GM23338 (cell line): Measurements from ENCODE around the gene MARCHF2. TPM values are rescaled to one million over a fixed set of nuclear protein-coding genes. Genes with fewer than 3 reads are reported as not detected.
"Not testable (repeated sequence)": the region's sequence is repeated elsewhere in the genome, so short reads cannot be mapped to it uniquely, and the experiment has no call there.

ENCODE experiments used
- ATAC-seq: fragments of 200-7000 bp; cut with Tn5 transposase; 3 replicates; pipeline ENCODE4 v1.9.1; 2020
- DNase-seq: peaks from one replicate; pipeline ENCODE4 v3.0.0-alpha.2; 2015; ENCODE audit warnings: low spot score
- H2AFZ ChIP-seq: fragments of 200-600 bp; sonication (generic); 2 replicates; pipeline ENCODE4 v1.8.0; 2016; ENCODE audit warnings: antibody characterized with exemption, mild to moderate bottlenecking, moderate library complexity
- H3F3A ChIP-seq: fragments of 200-600 bp; sonication (generic); replicated peaks from 2 replicates; pipeline ENCODE4 v1.8.0; 2017; ENCODE audit warnings: antibody characterized with exemption, mixed run types, low read depth
- H3K27ac ChIP-seq: fragments of 200-600 bp; sonication (generic); 2 replicates; pipeline ENCODE4 v1.6.1; 2016; ENCODE audit warnings: low read depth
- H3K27me3 ChIP-seq: fragments of 200-600 bp; sonication (generic); 2 replicates; pipeline ENCODE4 v1.8.0; 2016; ENCODE audit warnings: mild to moderate bottlenecking, mixed run types, moderate library complexity; ENCODE audit not compliant: insufficient read depth
- H3K36me3 ChIP-seq: fragments of 200-600 bp; sonication (generic); 2 replicates; pipeline ENCODE4 v1.8.0; 2016; ENCODE audit warnings: mild to moderate bottlenecking; ENCODE audit not compliant: insufficient read depth
- H3K4me1 ChIP-seq: fragments of 200-600 bp; sonication (generic); 2 replicates; pipeline ENCODE4 v1.8.0; 2016; ENCODE audit warnings: mild to moderate bottlenecking, moderate library complexity; ENCODE audit not compliant: insufficient read depth
- H3K4me2 ChIP-seq: fragments of 200-600 bp; sonication (generic); 2 replicates; pipeline ENCODE4 v1.7.1; 2017; ENCODE audit warnings: mixed run types
- H3K4me3 ChIP-seq: fragments of 200-600 bp; sonication (generic); 2 replicates; pipeline ENCODE4 v1.6.1; 2016; ENCODE audit warnings: mixed run types
- H3K79me2 ChIP-seq: fragments of 200-600 bp; sonication (generic); replicated peaks from 2 replicates; pipeline ENCODE4 v1.8.0; 2017; ENCODE audit warnings: mild to moderate bottlenecking; ENCODE audit not compliant: insufficient read depth
- H3K9me2 ChIP-seq: fragments of 200-600 bp; sonication (generic); 2 replicates; pipeline ENCODE4 v1.8.0; 2017; ENCODE audit not compliant: insufficient read depth
- H4K20me1 ChIP-seq: fragments of 200-600 bp; sonication (generic); replicated peaks from 2 replicates; pipeline ENCODE4 v1.8.0; 2017; ENCODE audit warnings: mild to moderate bottlenecking; ENCODE audit not compliant: insufficient read depth
- H3K27ac Mint-ChIP-seq: 2 replicates; pipeline ENCODE4 v1.8.0; 2020; ENCODE audit warnings: inconsistent platforms, mild to moderate bottlenecking, moderate library complexity, mixed read lengths
- H3K27me3 Mint-ChIP-seq: 3 replicates; pipeline ENCODE4 v1.8.0; 2022; ENCODE audit warnings: low read depth, mild to moderate bottlenecking, moderate library complexity, mixed read lengths, inconsistent platforms; ENCODE audit not compliant: insufficient read depth, poor library complexity
- H3K36me3 Mint-ChIP-seq: 3 replicates; pipeline ENCODE4 v1.8.0; 2021; ENCODE audit warnings: low read depth, mild to moderate bottlenecking, inconsistent platforms, moderate library complexity, mixed read lengths
- H3K4me1 Mint-ChIP-seq: 3 replicates; pipeline ENCODE4 v1.8.0; 2020; ENCODE audit warnings: mild to moderate bottlenecking, inconsistent platforms, mixed read lengths
- H3K4me3 Mint-ChIP-seq: 3 replicates; pipeline ENCODE4 v1.8.0; 2021; ENCODE audit warnings: moderate library complexity, mild to moderate bottlenecking, inconsistent platforms, mixed read lengths
- H3K9me3 Mint-ChIP-seq: 3 replicates; pipeline ENCODE4 v1.8.0; 2020; ENCODE audit warnings: moderate library complexity, mild to moderate bottlenecking, inconsistent platforms, mixed read lengths
- CREB1 ChIP-seq: fragments of 250-450 bp; sonication (Bioruptor Pico); IDR thresholded peaks from 2 replicates; pipeline ENCODE4 v1.5.0; 2020; ENCODE audit warnings: low read depth, mild to moderate bottlenecking, moderate library complexity
- EZH2 ChIP-seq: fragments of 200-600 bp; sonication (generic); IDR thresholded peaks from one replicate; pipeline ENCODE4 v1.8.0; 2017; ENCODE audit warnings: antibody characterized with exemption, mild to moderate bottlenecking, low read depth; ENCODE audit not compliant: unreplicated experiment
- JUNB ChIP-seq: IDR thresholded peaks from one replicate; pipeline ENCODE4 v1.6.1; 2016; ENCODE audit warnings: antibody characterized with exemption; ENCODE audit not compliant: unreplicated experiment
- NANOG ChIP-seq: IDR thresholded peaks from 2 replicates; pipeline ENCODE4 v1.6.1; 2016; ENCODE audit warnings: antibody characterized with exemption, borderline replicate concordance
- POLR2AphosphoS5 ChIP-seq: IDR thresholded peaks from 2 replicates; pipeline ENCODE4 v1.6.1; 2016; ENCODE audit warnings: antibody characterized with exemption, low read depth
- ZNF114 ChIP-seq: fragments of 250-450 bp; sonication (Bioruptor Pico); IDR thresholded peaks from 2 replicates; pipeline ENCODE4 v1.5.0; 2020; ENCODE audit warnings: mild to moderate bottlenecking, moderate library complexity
- polyA plus RNA-seq: library from polyadenylated mRNA; unstranded; fragments of >200 nt; fragmentation: Nextera tagmentation; extraction: Ambion mirVana; gene quantifications from 2 replicates; pipeline ENCODE4 v1.2.1, GENCODE V29; 2016
- total RNA-seq: library from RNA; depleted of rRNA; stranded (reverse); fragments of >200 nt; shearing (Covaris generic); gene quantifications from 2 replicates; pipeline ENCODE4 v1.2.3, GENCODE V29; 2014
- TF ChIP-seq, protein P1 (sequence below): IDR thresholded peaks from 2 replicates; pipeline ENCODE4 v1.6.1; 2016; ENCODE audit warnings: antibody characterized with exemption
- TF ChIP-seq, protein P2 (sequence below), 2 experiments: fragments of 200-600 bp in 1 of 2; sonication (generic) in 1 of 2; conservative IDR thresholded peaks; 2 replicates each; pipeline versions ENCODE4 v1.5.1 to v1.6.1; 2016 to 2017; ENCODE audit warnings: antibody characterized with exemption in 2 of 2, low read depth in 2 of 2, mild to moderate bottlenecking in 2 of 2, moderate library complexity in 1 of 2
- TF ChIP-seq, protein P3 (sequence below): IDR thresholded peaks from one replicate; pipeline ENCODE4 v1.6.1; 2018; ENCODE audit warnings: antibody characterized with exemption; ENCODE audit not compliant: unreplicated experiment

Gene MARCHF2
- total and polyA plus RNA-seq, 2 experiments from 2014 or later, result 18.9 to 50.1 TPM

DNA sequence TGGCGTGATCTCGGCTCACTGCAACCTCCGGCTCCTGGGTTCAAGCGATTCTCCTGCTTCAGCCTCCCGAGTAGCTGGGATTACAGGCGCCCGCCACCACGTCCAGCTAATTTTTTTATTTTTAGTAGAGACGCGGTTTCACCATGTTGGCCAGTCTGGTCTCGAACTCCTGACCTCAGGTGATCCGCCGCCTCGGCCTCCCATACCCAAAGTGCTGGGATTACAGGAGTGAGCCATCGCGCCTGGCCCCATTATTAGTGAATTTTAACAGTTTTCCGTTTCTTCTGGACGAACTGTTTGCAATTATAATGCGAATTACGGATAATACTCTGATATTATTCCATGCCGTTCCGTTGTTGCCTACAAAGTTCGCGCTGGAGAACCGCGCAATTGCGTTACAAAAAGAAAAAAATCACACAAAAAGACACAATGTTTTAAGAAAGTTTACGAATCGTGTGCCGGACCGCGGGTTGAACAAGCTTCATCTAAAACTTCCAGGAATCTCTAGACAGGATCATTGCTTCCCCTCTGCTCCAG is 31.1 kb downstream of the MARCHF2 start:
- not testable (repeated sequence) for ATAC-seq, H3K9me2 ChIP-seq, H3K36me3 ChIP-seq, DNase-seq, H3K27me3 ChIP-seq, H3K27me3 Mint-ChIP-seq, H3K9me3 Mint-ChIP-seq
- H3K36me3 Mint-ChIP-seq, result peaks cover 38% of the 10 kb centered on the region
- TF ChIP-seq, protein P1, sequence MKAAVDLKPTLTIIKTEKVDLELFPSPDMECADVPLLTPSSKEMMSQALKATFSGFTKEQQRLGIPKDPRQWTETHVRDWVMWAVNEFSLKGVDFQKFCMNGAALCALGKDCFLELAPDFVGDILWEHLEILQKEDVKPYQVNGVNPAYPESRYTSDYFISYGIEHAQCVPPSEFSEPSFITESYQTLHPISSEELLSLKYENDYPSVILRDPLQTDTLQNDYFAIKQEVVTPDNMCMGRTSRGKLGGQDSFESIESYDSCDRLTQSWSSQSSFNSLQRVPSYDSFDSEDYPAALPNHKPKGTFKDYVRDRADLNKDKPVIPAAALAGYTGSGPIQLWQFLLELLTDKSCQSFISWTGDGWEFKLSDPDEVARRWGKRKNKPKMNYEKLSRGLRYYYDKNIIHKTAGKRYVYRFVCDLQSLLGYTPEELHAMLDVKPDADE, result peak; percentile 8; the same call in 1 of the 2 replicates
- H3K4me3 Mint-ChIP-seq, result peak overlapping the region; percentile 90
- peak overlapping the region; percentile 85 for H3K4me2 ChIP-seq
- H3K79me2 ChIP-seq, result peaks cover 48% of the 10 kb centered on the region
- peak overlapping the region; percentile 95 for H3K27ac Mint-ChIP-seq
- peak overlapping the region; percentile 77 for H2AFZ ChIP-seq
- peak overlapping the region; percentile 97 for H3K27ac ChIP-seq
- H4K20me1 ChIP-seq, result peaks cover 22% of the 10 kb centered on the region
- peaks cover 21% of the 10 kb centered on the region for H3F3A ChIP-seq
- peaks cover 38% of the 10 kb centered on the region for H3K4me1 Mint-ChIP-seq
- H3K4me1 ChIP-seq, result peaks cover 34% of the 10 kb centered on the region
- peak overlapping the region; percentile 97 for H3K4me3 ChIP-seq

DNA sequence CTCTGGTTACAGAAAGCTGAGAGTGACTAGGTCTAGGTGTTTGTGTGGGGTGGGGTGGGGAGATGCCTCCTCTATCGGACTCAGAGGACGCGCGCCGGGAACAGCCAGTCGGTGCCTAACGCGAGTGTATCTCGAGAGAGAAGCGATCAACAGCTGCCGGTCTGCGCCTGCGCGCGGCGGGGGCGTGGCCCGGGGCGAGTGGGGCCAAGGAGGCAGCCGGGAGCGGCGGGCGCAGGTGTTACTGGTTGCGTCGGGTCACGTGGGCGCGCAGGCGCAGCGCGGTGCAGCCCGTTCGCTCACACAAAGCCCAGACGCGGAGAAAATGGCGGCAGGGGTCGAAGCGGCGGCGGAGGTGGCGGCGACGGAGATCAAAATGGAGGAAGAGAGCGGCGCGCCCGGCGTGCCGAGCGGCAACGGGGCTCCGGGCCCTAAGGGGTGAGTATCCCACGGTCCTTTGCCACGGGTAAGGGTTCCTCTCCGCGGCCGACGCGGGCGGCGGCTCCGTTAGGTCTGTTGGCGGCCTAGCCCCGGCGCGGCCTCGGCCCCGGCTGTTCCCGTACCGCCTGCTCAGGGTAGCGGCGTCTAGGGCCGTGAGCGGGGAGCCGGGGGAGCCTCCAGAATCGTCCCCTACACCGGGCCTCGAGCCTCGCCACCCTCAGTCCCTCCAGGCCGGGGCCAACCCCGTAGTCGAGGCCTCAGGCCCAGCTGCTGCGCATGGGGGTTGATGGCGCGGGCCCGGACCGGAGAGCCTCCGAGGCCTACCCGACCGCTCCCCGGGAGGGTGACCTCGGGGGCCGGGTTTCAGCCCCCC is 31.8 kb downstream of the MARCHF2 start, which contains the start of gene HNRNPM:
HNRNPM (plus strand) TSS at position 299 of the 811 bp plus-strand sequence; CDS start at position 323, 24 bp downstream.
- H3F3A ChIP-seq, result peaks cover 21% of the 10 kb centered on the region
- Mint-ChIP-seq H3K4me3 (peak within 1 kb of the TSS; percentile 90), H3K4me1 (peaks cover 42% of the 10 kb centered on the region), H3K36me3 (peaks cover 37% of the 10 kb centered on the region), H3K9me3 (no peaks in the 10 kb centered on the region), H3K27ac (peak within 1 kb of the TSS; percentile 95), H3K27me3 (peaks cover 9% of the 10 kb centered on the region)
- peaks cover 54% of the 10 kb centered on the region for H3K79me2 ChIP-seq
- ATAC-seq (peak; percentile 84), DNase-seq (peak; percentile 97)
- H3K4me2 ChIP-seq, result peak within 1 kb of the TSS; percentile 99
- H2AFZ ChIP-seq, result peak within 1 kb of the TSS; percentile 77
- no peaks in the 10 kb centered on the region for H3K9me2 ChIP-seq
- no peaks in the 10 kb centered on the region for H3K36me3 ChIP-seq
- H3K27me3 ChIP-seq, result no peaks in the 10 kb centered on the region
- H3K27ac ChIP-seq, result peak within 1 kb of the TSS; percentile 97
- peaks cover 37% of the 10 kb centered on the region for H3K4me1 ChIP-seq
- TF ChIP-seq CREB1, result 0 out of 2 replicates have a peak, but pooled peaks have one; percentile 13
- TF ChIP-seq, protein P1, result peak; percentile 9; the same call in 1 of the 2 replicates
- peak; percentile 96 for TF ChIP-seq POLR2AphosphoS5
- TF ChIP-seq EZH2, result no peak
- peaks cover 25% of the 10 kb centered on the region for H4K20me1 ChIP-seq
- H3K4me3 ChIP-seq, result peak within 1 kb of the TSS; percentile 97

DNA sequence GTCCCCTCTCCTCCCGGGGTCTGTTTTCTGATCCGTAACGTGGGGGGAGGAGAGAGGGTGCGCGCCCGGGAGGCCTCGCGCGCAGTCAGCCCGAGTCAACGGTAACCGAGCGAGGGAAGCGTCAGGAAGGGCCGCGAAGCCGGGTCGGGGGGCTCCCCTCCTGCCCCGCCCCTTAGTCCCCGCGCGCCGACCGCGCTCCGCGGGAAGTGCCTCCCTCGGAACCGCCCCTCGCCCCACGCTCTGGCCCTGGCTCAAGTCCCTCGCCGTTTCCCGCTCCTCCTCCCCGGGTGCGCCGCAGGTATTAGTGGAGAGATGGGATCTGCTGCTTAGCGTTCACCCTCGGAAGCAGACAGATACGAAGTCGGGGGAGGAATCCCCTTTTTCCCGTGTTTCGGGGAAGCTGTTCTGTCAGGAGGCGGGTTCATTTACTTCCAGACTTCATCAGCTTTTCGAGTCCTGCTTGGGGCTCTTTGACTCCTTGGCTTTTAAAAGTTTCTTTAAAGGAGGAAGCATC is 32.4 kb downstream of the MARCHF2 start:
- Mint-ChIP-seq H3K36me3 (peaks cover 40% of the 10 kb centered on the region), H3K27ac (peak overlapping the region; percentile 95), H3K27me3 (peaks cover 9% of the 10 kb centered on the region), H3K4me1 (peaks cover 47% of the 10 kb centered on the region), H3K9me3 (no peaks in the 10 kb centered on the region), H3K4me3 (peak overlapping the region; percentile 90)
- no peaks in the 10 kb centered on the region for H3K9me2 ChIP-seq
- peaks cover 61% of the 10 kb centered on the region for H3K79me2 ChIP-seq
- peak overlapping the region; percentile 87 for H3K27ac ChIP-seq
- H3K4me3 ChIP-seq, result peak overlapping the region; percentile 97
- H3K36me3 ChIP-seq, result no peaks in the 10 kb centered on the region
- no peaks in the 10 kb centered on the region for H3K27me3 ChIP-seq
- no peak overlapping the region for H2AFZ ChIP-seq
- H3K4me1 ChIP-seq, result peaks cover 44% of the 10 kb centered on the region
- H3F3A ChIP-seq, result peaks cover 21% of the 10 kb centered on the region
- H4K20me1 ChIP-seq, result peaks cover 28% of the 10 kb centered on the region
- peak overlapping the region; percentile 99 for H3K4me2 ChIP-seq
- DNase-seq, result peak; percentile 44
- peak; percentile 13 for ATAC-seq
- TF ChIP-seq NANOG (no peak), ZNF114 (CRISPR knock-in tag) (no peak), CREB1 (no peak), JUNB (no peak), POLR2AphosphoS5 (no peak)
- TF ChIP-seq, protein P2, sequence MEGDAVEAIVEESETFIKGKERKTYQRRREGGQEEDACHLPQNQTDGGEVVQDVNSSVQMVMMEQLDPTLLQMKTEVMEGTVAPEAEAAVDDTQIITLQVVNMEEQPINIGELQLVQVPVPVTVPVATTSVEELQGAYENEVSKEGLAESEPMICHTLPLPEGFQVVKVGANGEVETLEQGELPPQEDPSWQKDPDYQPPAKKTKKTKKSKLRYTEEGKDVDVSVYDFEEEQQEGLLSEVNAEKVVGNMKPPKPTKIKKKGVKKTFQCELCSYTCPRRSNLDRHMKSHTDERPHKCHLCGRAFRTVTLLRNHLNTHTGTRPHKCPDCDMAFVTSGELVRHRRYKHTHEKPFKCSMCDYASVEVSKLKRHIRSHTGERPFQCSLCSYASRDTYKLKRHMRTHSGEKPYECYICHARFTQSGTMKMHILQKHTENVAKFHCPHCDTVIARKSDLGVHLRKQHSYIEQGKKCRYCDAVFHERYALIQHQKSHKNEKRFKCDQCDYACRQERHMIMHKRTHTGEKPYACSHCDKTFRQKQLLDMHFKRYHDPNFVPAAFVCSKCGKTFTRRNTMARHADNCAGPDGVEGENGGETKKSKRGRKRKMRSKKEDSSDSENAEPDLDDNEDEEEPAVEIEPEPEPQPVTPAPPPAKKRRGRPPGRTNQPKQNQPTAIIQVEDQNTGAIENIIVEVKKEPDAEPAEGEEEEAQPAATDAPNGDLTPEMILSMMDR (conservative IDR thresholded peaks at IDR 0.05; ENCODE audit: low read depth in 2 of 2), result no peak
- TF ChIP-seq, protein P3, sequence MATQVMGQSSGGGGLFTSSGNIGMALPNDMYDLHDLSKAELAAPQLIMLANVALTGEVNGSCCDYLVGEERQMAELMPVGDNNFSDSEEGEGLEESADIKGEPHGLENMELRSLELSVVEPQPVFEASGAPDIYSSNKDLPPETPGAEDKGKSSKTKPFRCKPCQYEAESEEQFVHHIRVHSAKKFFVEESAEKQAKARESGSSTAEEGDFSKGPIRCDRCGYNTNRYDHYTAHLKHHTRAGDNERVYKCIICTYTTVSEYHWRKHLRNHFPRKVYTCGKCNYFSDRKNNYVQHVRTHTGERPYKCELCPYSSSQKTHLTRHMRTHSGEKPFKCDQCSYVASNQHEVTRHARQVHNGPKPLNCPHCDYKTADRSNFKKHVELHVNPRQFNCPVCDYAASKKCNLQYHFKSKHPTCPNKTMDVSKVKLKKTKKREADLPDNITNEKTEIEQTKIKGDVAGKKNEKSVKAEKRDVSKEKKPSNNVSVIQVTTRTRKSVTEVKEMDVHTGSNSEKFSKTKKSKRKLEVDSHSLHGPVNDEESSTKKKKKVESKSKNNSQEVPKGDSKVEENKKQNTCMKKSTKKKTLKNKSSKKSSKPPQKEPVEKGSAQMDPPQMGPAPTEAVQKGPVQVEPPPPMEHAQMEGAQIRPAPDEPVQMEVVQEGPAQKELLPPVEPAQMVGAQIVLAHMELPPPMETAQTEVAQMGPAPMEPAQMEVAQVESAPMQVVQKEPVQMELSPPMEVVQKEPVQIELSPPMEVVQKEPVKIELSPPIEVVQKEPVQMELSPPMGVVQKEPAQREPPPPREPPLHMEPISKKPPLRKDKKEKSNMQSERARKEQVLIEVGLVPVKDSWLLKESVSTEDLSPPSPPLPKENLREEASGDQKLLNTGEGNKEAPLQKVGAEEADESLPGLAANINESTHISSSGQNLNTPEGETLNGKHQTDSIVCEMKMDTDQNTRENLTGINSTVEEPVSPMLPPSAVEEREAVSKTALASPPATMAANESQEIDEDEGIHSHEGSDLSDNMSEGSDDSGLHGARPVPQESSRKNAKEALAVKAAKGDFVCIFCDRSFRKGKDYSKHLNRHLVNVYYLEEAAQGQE, result no peak
